NCI-H1436 treated with DMSO at 0.1 percent for 48 hours (cell line): ENCODE measurements around the gene SLC39A5.
A peak's percentile ranks its signal among the peaks of the same experiment; 100 is the strongest.

Experiments
- DNase-seq: peaks from one replicate; lab custom pipeline; 2025; lab: John Stamatoyannopoulos, UW

SLC39A5 gene

DNA sequence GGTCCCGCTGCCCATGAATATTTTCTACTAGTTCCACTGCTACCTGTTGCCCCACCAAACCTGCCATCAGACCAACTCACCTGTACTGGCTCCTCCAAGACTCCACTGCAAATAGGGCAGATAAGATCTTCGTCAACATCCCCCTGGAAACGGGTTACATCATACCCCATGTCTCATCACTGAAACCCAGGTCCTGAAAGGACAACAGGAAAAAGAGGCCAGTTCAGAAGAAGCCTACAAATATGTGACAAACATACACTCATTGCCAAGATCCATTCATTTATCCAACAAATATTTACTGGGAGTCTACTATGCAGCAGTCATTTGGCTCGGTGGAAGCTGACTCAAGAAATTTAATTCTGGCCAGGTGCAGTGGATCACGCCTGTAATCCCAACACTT is 16.0 kb upstream of the SLC39A5 start:
- no peak for DNase-seq

DNA sequence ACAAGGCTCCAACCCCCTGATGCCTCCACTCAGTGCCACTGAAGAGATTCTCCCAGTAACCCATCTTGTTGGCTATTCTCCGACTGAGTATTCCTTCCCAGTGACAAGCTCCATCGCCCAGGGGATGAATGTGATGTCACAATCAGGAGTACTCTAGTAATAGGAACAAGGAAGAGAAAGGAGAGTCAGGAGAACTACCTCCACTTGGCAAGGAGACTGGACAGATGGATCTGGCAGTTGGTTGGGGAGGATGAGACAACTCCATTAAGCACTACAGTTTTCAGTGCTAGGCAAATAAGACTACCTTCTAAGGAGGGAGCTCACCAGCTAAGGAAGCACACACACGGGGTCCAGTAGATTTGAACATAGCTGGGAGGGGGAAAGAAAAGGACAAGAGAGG is 13.4 kb upstream of the SLC39A5 start:
- DNase-seq = no peak

DNA sequence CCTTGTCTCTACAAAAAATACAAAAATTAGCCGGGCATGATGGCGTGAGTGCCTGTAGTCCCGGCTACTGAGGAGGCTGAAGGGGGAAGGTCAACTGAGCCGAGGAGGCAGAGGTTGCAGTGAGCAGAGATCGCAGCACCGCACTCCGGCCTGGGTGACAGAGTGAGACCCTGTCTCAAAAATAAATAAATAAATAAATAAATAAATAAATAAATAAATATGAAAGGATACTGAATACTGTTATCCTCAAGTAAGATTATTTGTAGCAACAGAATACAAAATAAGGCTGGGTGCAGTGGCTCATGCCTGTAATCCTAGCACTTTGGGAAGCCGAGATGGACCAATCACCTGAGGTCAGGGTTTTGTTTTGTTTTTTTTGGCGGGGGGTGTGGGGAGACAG is 10.0 kb upstream of the SLC39A5 start:
- no peak for DNase-seq

GRCh38 chr12:56220611-56221231 is 9.1 kb upstream of the SLC39A5 start:
- DNase-seq = no peak

- no peak for DNase-seq
Observed at GRCh38 chr12:56221232-56221756, 8.6 kb upstream of the SLC39A5 start.

GRCh38 chr12:56221757-56222530 is 7.9 kb upstream of the SLC39A5 start, which contains the start of gene RNF41:
RNF41 (minus strand) TSS chr12:56221922; CDS start chr12:56214047, 7,875 bp downstream.
- DNase-seq = peak; percentile 61

GRCh38 chr12:56222531-56222895 is 7.3 kb upstream of the SLC39A5 start:
- no peak for DNase-seq

GRCh38 chr12:56223571-56224101 is 6.2 kb upstream of the SLC39A5 start:
- DNase-seq = no peak

GRCh38 chr12:56224102-56224701 is 5.6 kb upstream of the SLC39A5 start, which contains the start of gene NABP2:
NABP2 (plus strand) TSS chr12:56224342; CDS start chr12:56224857, 515 bp downstream.
- peak; percentile 88 for DNase-seq

DNA sequence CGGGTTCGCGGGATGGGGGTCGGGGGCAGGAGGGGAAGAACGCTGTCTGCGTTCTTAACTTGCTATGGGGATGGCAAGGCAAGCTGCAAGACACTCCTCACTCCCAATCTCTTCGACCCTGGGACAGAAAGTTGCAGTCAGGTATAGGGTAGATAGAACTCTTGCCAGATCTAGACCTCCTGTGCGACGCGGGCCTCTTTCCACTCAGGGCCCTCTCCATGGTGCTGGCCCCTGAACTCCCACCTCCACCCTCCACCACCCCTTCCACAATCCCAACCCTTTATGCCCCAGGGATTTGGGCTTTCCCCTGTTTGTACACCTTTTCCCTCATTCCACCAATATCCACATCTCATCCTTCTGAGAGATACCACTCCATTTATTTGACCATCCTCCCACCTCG is 4.9 kb upstream of the SLC39A5 start:
- no peak for DNase-seq

- no peak for DNase-seq
Observed at GRCh38 chr12:56229082-56229481, 769 bp upstream of the SLC39A5 start.

GRCh38 chr12:56230432-56231183 is 757 bp downstream of the SLC39A5 start:
- no peak for DNase-seq

DNA sequence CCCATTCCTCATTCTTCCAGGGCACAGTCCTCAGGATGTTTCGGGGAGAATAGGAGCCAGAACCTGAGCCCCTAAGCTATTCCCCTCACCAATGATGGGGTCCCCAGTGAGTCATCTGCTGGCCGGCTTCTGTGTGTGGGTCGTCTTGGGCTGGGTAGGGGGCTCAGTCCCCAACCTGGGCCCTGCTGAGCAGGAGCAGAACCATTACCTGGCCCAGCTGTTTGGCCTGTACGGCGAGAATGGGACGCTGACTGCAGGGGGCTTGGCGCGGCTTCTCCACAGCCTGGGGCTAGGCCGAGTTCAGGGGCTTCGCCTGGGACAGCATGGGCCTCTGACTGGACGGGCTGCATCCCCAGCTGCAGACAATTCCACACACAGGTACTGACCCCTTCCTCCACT is 1.3 kb downstream of the SLC39A5 start:
- no peak for DNase-seq

DNA sequence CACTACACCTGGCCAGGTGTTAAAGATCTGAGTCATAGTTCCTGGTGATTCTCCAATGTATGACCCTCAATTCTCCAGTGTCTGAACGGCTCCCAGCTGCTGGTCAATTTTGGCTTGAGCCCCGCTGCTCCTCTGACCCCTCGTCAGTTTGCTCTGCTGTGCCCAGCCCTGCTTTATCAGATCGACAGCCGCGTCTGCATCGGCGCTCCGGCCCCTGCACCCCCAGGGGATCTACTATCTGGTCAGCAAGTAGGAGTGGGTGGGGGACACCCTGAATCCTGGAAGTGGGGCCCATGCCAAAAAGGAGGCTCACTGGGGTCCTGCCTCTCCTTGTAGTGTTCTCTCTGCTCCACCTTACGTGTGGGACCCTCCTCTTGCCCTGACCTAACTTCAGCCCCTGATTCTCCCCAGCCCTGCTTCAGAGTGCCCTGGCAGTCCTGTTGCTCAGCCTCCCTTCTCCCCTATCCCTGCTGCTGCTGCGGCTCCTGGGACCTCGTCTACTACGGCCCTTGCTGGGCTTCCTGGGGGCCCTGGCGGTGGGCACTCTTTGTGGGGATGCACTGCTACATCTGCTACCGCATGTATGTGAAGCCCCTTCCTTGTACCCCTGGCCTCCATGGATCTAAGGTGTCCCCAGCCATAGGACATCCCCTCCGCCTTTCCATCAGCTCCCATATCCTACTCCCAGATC is 5.0 kb downstream of the SLC39A5 start:
- DNase-seq = no peak

- DNase-seq = no peak
Observed at GRCh38 chr12:56236091-56236490, 6.2 kb downstream of the SLC39A5 start.

DNA sequence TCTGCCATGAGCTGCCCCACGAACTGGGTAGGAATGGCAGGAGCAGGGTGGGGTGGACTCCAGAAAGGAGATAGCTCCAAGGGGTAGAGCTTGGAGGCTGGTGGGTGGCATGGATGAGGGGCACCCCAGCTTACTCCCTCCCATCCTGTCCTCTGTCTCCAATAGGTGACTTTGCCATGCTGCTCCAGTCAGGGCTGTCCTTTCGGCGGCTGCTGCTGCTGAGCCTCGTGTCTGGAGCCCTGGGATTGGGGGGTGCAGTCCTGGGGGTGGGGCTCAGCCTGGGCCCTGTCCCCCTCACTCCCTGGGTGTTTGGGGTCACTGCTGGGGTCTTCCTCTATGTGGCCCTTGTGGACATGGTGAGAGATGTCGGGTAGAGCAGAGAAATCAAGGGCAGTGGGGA is 7.1 kb downstream of the SLC39A5 start:
- DNase-seq = no peak

- DNase-seq = no peak
Observed at GRCh38 chr12:56237552-56237951, 7.7 kb downstream of the SLC39A5 start.

GRCh38 chr12:56241424-56242303 is 11.8 kb downstream of the SLC39A5 start:
- DNase-seq = no peak

DNA sequence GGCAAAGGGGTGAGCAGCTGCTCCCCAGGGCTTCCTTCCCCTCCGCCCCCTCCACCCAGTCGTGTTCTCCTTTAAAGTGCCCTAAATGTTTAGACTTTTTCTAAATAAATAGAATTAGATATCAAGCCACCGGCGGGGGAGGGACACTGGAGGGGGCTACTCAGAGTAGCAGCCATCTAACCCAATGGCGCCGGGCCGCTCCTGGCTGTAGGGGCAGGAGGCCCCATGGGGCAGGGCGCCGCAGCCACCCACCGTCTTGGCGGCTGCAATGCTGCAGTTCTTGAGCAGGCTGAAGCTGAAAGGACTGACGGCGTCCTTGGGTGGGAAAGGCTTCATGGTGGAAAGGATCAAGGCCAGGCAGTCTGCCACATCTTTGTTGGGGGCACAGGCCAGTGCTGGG is 13.1 kb downstream of the SLC39A5 start:
- no peak for DNase-seq

DNA sequence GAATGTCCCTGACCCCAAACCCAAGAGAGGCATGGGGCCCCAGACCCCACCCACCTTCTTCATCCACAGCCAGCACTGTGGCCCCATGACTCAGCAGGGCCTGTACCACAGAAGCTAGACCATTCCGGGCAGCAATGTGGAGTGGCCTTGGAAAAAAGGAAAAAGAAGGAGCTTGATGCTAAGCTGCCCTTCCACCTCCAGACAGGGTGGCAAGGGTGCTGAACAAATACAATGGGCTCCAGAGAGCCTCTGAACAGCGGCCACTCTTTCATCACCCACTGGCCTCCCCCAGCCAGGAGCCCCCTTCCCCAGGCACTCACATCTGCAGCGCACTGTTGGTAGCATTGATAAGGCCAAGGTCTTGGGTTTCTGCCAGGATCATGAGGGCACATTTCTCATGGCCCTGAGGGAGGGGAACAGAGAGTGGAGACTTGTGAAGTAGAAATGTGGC is 13.9 kb downstream of the SLC39A5 start:
- no peak for DNase-seq
